Activated gamma-delta T cell treated with Interleukin-2 at 50 U/mL for 16 hours (primary cell): ENCODE data around the gene CWC15.
"Not testable (repeated sequence)": the region's sequence is repeated elsewhere in the genome, so short reads cannot be mapped to it uniquely, and the experiment has no call there.

Source experiments
- DNase-seq: peaks from one replicate; pipeline ENCODE4 v3.0.0-alpha.2; 2020

Gene CWC15

DNA sequence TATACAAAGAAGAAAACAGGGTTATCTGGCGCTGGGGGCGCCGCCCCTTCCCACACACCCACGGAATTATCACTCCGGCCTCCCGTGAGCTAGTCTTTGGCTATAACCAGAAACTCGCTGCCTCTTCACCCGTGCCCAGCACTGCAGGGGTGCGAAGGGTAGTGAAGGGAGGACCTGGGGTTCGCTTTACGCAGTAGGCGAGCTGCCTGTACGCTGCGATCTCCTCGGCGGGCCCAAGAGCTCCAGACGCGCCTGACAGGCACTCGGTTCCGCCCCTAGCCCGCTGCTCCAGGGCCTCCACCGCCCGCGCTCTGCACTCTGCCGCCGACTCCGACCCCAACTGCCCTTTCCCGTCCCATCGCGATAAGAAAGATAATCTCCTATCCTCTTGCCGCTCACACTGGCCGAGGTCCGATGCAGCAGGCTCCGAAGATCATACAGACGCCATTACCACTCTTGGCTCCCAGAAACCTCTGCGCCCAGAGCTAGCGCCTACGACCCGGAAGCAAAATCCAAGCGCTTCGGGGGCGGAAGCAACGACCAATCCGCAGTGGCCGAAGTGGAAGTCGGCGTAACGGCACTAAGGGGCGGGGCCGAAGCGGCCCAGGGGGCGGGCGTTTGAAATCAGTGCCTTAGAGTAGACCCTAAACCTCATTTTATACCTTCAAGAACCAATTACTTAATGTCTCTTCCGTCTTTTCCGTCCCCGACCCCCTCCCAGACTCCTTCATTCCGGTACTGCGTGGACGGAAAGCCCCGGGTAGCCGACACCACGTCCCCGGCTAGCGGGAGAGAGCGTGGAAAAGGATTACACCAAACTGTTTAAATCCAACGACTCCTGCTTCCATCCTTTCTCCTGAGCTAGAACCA, at the start of gene CWC15, which contains the start of gene KDM4D:
Gene CWC15 (minus strand): TSS at position 458 of the 870 bp plus-strand sequence. CDS start 1,371 bp downstream, outside the sequence.
Gene KDM4D (plus strand): TSS at position 611 of the 870 bp plus-strand sequence. CDS start 23,664 bp downstream, outside the sequence.
- DNase-seq = peak; percentile 95

DNA sequence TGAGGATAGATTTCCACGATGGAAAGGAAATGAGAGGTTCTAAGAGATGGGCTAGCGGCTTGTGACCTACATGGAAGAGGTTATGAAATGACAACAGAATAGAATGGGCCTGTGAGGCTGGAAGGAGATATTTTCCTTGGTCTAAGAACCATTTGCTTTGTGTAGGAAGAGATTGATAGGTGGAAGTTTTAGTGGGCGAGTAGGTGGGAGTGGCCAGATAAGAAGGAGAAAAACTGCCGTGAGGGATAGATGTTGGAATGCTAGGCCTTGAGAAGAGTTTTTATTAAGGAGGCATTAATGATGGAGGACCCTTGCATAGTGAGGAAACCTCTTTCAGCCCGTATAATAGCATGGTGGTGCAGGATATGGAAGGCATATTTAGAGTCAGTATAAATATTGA, 48.1 kb upstream of the CWC15 start:
- not testable (repeated sequence) for DNase-seq

DNA sequence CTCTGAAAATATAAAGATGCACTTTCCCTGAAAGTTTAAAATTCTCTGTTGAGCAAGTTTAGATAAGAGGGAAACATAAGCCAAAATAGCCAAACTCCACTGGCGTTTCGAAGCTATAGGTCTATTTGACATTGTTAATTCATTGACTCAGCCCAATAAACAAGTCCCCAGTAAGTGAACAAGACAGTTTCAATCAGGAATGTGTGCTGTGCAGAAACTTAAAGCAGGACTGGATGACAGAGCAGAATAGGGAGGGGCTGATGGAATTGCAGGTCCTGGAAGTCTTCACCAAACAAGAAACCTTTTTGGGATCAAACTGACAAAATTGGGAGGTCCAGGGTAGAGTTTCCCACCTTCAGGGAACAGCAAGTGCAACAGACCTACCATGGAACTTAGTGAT, 42.8 kb upstream of the CWC15 start:
- no peak for DNase-seq

DNA sequence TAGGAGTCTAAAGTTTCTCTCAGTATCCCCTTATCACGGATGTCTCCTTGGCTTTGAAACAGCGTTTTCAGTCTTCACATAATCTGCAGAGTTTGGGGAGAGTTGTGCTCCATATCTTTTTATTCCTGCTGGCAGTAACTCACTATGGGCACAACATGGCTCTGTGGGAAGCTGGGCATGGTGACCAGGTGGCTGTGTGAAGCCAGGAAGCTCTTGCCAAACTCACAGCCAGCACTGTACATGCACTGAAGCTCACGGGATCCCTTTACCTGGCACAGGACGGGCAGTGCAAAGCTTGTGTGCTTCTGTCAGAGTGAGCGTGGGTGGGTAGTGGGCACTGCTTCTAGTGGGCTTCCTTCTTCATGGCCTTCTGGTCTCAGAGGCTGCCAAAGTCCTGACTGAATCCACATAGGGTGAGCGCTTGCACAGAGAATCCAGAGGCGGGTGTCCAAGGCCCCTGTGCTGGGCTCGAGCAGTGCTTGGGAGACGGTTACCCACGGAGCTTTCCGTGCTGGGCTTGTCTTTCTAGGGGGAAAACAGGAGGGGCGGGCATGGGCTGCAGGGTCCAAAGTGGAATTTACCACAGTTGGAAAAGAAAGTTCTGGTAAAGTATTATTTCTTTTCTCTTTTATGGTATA, 40.9 kb upstream of the CWC15 start:
- DNase-seq = no peak

DNA sequence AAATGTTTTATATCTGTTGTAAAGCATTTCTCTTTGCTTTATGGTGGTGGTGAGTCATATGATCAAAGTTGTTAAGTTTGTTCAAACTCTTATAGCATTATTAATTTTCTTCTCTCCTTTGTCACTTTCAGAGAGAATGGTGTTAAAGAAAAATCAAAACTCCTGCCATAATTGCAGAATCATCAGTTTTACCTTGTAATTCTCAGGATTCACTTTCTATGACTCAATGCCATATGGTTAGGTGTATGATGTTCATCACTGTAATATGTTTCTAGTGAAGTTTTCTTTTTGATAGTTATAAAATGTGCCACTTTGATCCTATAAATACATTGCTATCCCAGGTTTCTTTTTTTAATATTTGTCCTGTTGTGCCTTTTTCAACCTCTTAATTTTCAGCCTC, 38.0 kb upstream of the CWC15 start:
- no peak for DNase-seq

DNA sequence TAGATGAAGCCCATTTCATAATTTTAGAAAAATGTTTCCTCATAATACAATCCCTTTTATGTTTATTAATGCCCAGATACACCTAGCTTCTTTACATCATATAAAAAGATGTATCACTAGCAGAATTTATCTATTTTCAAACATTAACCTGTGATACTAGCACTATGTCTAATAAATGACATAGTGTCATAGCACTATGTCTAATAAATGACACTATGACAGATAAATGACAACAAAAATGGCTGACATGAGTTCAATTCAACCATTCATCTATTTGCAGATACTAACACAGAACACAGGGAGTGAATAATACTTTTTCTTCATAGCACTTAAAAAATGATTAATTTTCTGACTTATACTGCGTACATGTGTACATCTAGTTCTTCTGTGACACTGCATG, 32.3 kb upstream of the CWC15 start:
- DNase-seq = no peak

DNA sequence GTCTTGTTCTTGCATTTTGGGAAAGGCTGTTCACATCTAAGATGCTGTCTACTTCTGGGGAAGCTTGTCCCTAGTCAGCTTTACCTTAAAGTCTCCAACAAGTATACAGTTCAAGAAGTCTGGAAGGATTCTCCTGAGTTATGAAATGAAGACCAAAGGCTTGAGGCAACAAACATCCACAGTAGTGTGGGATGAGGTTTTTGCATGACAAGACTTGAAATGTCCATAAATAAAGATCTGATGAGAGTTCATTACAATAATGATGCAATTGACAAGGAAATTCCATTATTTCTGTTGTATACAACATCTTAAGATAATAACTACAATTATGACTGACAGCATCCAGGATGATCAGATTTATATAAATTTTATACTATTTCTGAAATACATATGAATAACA, 30.4 kb upstream of the CWC15 start:
- no peak for DNase-seq

DNA sequence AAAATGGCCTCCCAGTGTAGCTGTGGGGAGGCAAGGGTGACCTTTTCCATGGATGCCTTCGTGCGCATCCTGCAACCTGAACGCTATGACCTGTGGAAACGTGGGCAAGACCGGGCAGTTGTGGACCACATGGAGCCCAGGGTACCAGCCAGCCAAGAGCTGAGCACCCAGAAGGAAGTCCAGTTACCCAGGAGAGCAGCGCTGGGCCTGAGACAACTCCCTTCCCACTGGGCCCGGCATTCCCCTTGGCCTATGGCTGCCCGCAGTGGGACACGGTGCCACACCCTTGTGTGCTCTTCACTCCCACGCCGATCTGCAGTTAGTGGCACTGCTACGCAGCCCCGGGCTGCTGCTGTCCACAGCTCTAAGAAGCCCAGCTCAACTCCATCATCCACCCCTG, 24.9 kb upstream of the CWC15 start:
- DNase-seq = no peak

DNA sequence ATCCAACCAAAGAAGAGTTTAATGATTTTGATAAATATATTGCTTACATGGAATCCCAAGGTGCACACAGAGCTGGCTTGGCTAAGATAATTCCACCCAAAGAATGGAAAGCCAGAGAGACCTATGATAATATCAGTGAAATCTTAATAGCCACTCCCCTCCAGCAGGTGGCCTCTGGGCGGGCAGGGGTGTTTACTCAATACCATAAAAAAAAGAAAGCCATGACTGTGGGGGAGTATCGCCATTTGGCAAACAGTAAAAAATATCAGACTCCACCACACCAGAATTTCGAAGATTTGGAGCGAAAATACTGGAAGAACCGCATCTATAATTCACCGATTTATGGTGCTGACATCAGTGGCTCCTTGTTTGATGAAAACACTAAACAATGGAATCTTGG, 24.1 kb upstream of the CWC15 start:
- DNase-seq = no peak

DNA sequence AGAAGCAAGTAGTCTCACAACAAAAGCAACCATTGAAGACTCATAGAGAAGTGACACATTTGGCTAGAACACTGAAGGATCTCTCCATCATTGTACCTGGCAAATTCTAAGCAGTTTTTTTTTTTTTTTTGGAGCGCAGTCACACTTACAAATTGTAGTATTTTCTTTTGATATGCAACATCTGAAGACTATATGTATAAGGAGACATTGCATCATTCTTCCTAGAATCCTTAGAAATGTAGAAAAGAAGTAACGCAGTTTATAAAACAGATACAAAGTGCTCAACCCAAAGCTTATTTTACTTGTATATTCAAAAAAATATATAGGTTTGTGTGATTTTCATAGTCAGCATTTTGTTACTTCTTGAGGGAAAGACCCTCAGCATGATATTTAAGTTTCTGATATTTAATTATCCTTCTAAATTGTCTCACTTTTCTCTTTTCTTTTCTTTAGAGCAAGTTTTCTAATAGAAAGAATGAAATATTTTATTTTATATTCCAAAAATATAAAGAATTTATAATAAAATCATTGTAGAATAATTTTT, 20.1 kb upstream of the CWC15 start:
- no peak for DNase-seq

DNA sequence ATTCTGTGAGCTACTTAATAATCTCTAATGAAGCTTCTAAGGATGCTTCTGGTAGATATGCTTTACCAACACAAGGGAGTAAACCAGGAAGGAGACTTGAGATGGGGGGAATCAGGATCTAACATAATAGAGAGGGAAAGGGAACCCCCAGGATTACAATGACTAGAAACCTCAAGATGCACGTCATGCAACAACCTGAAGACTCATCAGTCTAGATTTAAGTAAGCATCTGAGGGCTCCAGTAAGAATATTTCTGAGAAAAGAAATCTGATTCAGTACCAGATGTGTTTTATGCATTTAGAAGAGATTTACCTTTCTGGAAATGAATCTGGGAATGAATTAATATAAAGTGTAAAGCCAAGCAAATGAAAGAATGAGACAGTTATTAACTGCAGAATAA, 15.4 kb upstream of the CWC15 start:
- no peak for DNase-seq

DNA sequence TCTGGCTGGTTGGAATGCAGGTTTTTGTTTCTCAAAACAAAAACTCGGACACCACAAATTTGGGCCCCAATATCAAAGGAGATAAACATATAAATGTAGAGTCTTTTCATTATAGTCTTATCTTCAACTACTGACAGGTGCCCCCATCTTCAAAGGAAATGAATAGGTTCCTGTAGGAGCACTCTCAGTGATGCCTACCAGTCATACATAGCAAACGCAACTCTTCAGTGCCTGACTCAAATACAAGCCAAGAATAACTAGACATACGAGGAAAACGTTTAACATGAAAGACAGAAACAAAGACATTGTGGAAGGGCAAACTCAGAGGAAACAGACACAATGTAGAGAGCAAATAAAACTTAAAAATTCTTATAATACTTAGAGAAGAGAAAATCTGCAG, 14.0 kb upstream of the CWC15 start:
- no peak for DNase-seq

DNA sequence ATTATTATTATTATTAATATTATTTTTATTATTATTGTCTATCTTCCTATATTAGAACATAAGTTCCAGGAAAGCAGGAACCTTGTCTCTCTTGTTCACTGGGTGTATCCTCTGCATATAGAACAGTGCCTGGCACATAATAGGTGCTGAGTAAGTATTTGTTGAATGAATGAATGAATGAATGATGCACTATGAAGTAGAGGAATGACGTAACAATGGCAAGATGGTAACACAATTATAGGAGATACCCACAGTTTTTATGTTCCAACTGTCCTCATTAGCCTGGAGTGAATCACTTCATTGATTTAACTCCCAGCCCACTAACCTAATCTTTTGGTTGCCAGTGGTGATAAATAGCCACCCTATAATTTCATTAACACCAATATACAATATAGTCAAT, 2.2 kb upstream of the CWC15 start:
- no peak for DNase-seq

DNA sequence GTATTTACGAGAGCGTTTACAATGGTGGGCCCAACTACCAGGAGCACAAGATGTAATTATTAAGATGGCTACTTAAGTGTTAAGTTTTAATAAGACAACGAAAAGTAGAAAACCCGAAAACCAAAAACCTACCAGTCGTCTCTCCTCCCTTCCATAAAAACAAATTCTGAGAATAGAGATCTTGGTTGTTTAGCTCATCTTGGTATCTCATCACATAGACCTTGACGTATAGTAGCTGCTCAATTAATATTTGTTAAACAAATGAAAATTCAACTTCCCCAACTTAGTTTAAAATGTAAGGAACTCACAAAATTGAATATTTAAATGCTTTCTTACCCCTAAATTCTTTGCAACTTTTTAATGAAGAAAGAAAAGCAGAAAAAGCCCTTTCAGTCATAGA, 822 bp upstream of the CWC15 start:
- no peak for DNase-seq

DNA sequence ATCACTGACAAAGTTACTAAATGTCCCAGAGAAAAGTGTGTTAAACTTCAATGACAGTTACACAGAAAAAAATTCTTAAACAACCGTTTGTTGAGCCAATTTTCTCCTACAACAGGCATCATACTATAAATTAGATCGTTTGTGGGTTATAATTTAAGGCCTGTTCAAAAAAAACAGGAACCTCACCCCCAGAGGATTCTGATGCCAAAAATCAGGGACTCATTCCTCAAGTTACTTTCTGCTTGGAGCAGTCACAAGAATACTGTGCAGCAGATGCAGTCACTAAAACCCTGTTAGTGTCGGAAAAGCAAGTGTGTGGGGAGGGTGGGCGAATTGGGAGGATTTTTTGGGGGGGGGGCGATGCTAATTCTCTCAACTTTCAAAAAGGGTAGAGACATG, 657 bp downstream of the CWC15 start:
- DNase-seq = no peak

DNA sequence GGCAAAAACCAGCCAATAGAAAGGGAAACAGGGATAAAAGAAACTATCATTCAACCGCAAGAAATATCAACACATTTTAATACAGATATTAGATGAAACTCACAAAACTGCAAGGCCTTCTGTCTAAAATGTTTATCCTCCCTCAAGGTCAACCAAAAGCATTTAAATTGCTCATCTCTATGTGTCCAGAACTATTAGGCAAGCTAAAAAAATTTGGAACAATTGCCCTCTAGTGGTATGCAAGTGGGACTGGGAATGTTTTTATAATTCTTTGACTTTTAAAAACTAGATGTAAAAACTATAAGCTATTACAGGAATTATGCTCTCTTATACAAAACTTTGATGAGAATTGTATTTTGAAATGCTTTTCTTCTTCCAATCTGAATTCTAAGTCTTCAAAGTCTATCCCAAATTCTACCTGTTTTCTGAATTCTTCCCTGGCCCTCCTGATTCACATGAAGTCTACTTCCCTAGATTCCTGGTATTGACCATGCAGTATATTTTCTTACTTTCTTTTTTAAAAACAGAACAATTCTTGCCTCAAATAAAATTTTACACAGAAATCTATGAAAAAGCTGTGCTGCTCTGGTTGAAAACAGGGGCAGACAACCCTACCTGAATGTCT, 4.9 kb downstream of the CWC15 start:
- DNase-seq = no peak

DNA sequence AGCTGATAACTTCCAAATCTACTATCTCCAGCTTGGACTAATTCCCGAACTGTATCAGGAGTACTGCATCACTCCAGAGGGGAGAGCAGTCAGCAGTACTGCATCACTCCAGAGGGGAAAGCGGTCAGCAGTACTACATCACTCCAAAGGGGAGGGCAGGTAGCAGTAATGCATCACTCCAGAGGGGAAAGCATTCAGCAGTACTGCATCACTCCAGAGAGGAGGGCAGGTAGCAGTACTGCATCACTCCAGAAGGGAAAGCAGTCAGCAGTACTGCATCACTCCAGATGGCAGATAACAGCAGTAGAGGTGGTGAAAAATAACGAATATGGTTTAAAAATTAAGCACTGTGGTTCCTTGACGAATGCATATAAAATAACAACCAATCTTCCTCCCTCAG, 8.4 kb downstream of the CWC15 start:
- DNase-seq = no peak

DNA sequence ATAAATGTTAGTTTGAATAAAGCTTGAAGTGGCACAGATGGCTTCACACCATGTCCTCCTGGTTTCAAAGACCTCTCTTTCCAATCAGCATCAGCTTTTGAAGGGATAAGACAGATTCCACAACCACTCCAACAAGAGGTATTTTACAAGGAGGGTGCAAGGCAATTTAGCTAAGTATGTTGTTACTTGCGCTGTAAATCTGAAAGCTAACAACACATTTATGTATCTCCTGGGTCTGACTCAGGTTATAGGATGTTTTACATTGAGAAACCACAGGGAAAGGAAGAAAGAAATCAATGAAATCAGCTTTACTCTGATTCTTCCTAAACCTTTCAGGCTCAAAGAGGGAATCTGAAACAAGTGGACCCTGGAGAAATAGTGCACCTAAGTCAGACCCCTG, 12.1 kb downstream of the CWC15 start:
- DNase-seq = no peak

DNA sequence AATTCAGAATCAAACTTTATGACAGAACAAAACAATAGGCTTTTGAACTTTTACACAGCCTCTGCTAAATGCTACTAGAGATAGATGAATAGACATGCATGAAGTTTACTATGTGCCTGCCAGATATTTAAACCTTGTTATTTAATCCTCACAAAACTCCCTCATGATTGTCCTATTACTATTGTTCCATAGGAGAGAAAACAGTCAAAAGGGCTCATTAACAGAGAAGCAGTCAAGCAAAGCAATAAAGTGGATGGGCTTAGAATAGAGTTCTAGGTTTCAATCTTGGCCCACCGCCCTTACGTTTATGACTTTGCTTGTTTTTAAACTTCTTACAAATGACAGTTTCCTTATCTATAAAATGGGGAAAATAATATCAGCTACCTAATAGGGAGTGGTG, 12.9 kb downstream of the CWC15 start:
- no peak for DNase-seq

DNA sequence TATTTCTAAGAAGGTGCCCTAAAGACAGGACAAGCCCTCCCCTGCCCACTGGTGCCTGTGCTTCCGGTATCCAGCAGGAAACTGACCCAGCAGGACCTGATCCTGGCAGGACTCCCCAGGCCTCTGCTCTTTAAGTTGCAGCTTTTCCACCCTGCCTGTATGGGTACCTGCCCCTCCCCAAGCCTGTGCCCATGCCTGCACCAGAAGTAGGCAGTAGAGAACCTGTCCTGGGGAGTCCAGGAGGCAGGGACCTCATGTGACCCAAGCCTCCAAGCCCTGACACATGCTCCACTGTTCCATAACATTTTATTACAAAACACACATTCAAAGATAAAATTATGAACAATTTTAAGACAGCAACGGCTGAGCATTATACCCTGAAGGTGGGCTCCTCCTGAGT, 14.2 kb downstream of the CWC15 start:
- DNase-seq = no peak

DNA sequence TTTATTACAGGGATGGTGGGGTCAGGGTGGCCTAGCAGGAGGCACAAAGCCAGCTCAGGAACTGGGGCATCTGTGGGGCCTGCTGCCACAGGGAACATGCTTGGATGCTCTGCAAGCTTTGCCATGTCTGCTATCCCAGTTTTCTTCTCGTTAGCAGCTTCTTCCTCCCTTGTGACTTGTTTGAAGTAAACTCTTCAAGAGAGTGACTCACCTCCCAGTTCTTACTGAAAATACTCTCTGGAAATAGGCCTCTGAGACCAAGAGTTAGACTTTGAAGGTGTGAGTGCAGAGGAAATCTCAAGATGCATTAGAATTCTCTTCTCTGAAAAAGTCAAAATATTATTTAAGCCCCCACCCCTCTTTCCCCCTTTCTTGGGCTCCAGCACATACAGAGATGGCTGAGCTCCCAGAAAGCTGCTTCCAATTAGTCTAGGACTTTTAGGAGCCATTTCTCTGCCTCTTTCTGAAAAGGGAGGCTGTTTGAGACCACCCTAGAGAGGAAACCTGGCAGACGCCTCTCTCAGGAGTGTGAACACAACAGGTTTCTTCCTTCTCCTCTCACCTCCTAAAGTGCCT, 15.1 kb downstream of the CWC15 start:
- DNase-seq = no peak

DNA sequence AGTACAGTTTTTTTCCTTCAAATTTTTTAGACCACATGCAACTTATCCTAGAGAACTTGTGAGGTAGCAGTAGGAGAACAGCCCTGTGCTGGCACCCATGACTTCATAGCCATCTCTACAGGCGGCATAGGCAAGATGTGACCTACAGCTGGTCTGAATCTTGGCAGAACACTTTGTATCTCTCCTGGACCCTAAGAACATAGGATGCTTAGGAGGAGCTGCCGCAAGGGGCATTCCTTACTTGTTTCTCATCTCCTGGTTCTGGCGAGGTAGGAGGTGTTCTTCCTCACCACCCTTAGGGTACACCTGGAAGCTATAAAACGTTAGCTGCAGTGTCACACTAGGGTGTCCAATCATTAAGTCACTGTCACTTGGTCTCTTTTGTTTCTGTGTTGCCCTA, 16.4 kb downstream of the CWC15 start:
- no peak for DNase-seq

DNA sequence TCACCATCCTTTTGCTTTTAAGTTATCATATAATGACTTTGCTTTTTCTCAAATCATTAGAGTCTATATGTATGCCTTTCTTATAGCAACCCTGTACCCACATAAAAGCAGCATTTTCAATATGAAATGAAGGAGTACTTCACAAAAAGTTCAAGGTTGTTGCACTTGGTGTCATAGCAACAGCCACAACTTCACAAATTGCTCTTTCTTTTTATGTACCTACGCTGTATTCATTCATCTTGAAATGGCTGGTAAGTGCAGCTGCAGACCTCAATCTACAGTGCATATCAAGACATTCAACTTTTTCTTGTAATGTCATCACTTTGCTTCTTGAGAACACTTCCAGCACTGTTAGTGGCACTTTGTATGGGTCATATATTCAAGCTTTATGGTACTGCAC, 18.6 kb downstream of the CWC15 start:
- no peak for DNase-seq
